ENCODE data around the gene ZNF343. TPM values are rescaled to one million over a fixed set of nuclear protein-coding genes. Genes with fewer than 3 reads are reported as not detected.
"Not testable (repeated sequence)": the region's sequence is repeated elsewhere in the genome, so short reads cannot be mapped to it uniquely, and the experiment has no call there.

ZNF343 gene
- polyA plus RNA-seq, 1 of the 3 experiments (the other 2 are of a cell fraction) = 11.0 TPM

- TF ChIP-seq REST (IDR thresholded peaks at IDR 0.05; ENCODE audit: low read depth, low read length) = no peak
- no peak for TF ChIP-seq TCF12 (IDR thresholded peaks at IDR 0.05)
- TF ChIP-seq NRF1 (IDR thresholded peaks at IDR 0.05; ENCODE audit: low read depth, low read length) = no peak
Measured at GRCh38 chr20:2533118-2533517, 24.4 kb upstream of the ZNF343 start (continued).

- Histone ChIP-seq H3K27ac (ENCODE audit: low read depth in 2 of 2, low read length in 1 of 2) (no peak overlapping the region), H3K27me3 (ENCODE audit: insufficient read depth) (no peaks in the 10 kb centered on the region), H3K4me2 (no peak overlapping the region), H2AFZ (ENCODE audit: low read depth) (no peak overlapping the region), H3K4me3 (ENCODE audit: low read depth in 2 of 2, low read length in 1 of 2) (no peak overlapping the region), H3K9me3 (no peaks in the 10 kb centered on the region), H3K9me2 (no peaks in the 10 kb centered on the region), H3F3A (replicated peaks; ENCODE audit: insufficient read depth) (no peaks in the 10 kb centered on the region), H3K4me1 (ENCODE audit: control insufficient read depth in 1 of 2, insufficient read depth in 2 of 2, low read depth in 1 of 2, low read length in 1 of 2) (peaks cover 0 to 5% of the 10 kb centered on the region in 2 experiments; a peak in 1 of 4 replicates), H3K9ac (no peak overlapping the region), H3K79me2 (ENCODE audit: insufficient read depth) (no peaks in the 10 kb centered on the region), H4K20me1 (ENCODE audit: insufficient read depth) (no peaks in the 10 kb centered on the region), H3K36me3 (replicated peaks in 1 of 2; ENCODE audit: control insufficient read depth in 1 of 2, insufficient read depth in 2 of 2, low read length in 1 of 2) (no peaks in the 10 kb centered on the region)
- WGBS (ENCODE audit: low lambda C conversion rate) = 83% methylated on average over 10 of the region's 10 CpGs
- ChIA-PET POLR2A (no interaction called here), CTCF (interaction anchor here (1.1 to 5.0 kb wide), 2 partner anchors 8 to 11 kb away, joined by 3 to 23 read pairs; no protein-coding TSS in a partner anchor)
- no peak for DNase-seq
- no peak for TF ChIP-seq ZBTB33 (IDR thresholded peaks at IDR 0.05; ENCODE audit: borderline replicate concordance, low read depth)
Measured at GRCh38 chr20:2528671-2529271, 20.1 kb upstream of the ZNF343 start.

- Histone ChIP-seq H3K79me2 (ENCODE audit: insufficient read depth) (no peaks in the 10 kb centered on the region), H4K20me1 (ENCODE audit: insufficient read depth) (no peaks in the 10 kb centered on the region), H3K27me3 (ENCODE audit: insufficient read depth) (no peaks in the 10 kb centered on the region), H3K9ac (no peak overlapping the region), H3K9me3 (no peaks in the 10 kb centered on the region), H3K36me3 (replicated peaks in 1 of 2; ENCODE audit: control insufficient read depth in 1 of 2, insufficient read depth in 2 of 2, low read length in 1 of 2) (no peaks in the 10 kb centered on the region), H3K4me2 (no peak overlapping the region), H3K9me2 (no peaks in the 10 kb centered on the region), H3K4me3 (ENCODE audit: low read depth in 2 of 2, low read length in 1 of 2) (no peak overlapping the region), H3K27ac (ENCODE audit: low read depth in 2 of 2, low read length in 1 of 2) (no peak overlapping the region), H2AFZ (ENCODE audit: low read depth) (no peak overlapping the region), H3F3A (replicated peaks; ENCODE audit: insufficient read depth) (no peaks in the 10 kb centered on the region), H3K4me1 (ENCODE audit: control insufficient read depth in 1 of 2, insufficient read depth in 2 of 2, low read depth in 1 of 2, low read length in 1 of 2) (peaks cover 0 to 5% of the 10 kb centered on the region in 2 experiments; a peak in 1 of 4 replicates)
- TF ChIP-seq POLR2AphosphoS5 (IDR thresholded peaks at IDR 0.05; ENCODE audit: low read depth, low read length) = no peak
- no peak for TF ChIP-seq PBX3 (IDR thresholded peaks at IDR 0.05)
- no peak for TF ChIP-seq CTCF (IDR thresholded peaks at IDR 0.05)
- DNase-seq = no peak
- CTCF ChIA-PET = interaction anchor here (0.7 kb wide), 1 partner anchor 119 kb away, joined by 4 read pairs; no protein-coding TSS in a partner anchor
- POLR2A ChIA-PET = no interaction called here
- WGBS (ENCODE audit: low lambda C conversion rate) = 82% methylated on average over 6 of the region's 6 CpGs
Measured at GRCh38 chr20:2527762-2528161, 19.0 kb upstream of the ZNF343 start.

- 96% methylated on average over 5 of the region's 5 CpGs for WGBS (ENCODE audit: low lambda C conversion rate)
- not testable (repeated sequence) for H3K4me1 ChIP-seq (ENCODE audit: control insufficient read depth in 1 of 2, insufficient read depth in 2 of 2, low read depth in 1 of 2, low read length in 1 of 2); H3K9me2 ChIP-seq; H3K9me3 ChIP-seq; DNase-seq; H3K9ac ChIP-seq; H3K4me2 ChIP-seq; H3K27me3 ChIP-seq (ENCODE audit: insufficient read depth); H4K20me1 ChIP-seq (ENCODE audit: insufficient read depth); H3K27ac ChIP-seq (ENCODE audit: low read depth in 2 of 2, low read length in 1 of 2); H3F3A ChIP-seq (replicated peaks; ENCODE audit: insufficient read depth); H2AFZ ChIP-seq (ENCODE audit: low read depth); H3K4me3 ChIP-seq (ENCODE audit: low read depth in 2 of 2, low read length in 1 of 2); H3K36me3 ChIP-seq (replicated peaks in 1 of 2; ENCODE audit: control insufficient read depth in 1 of 2, insufficient read depth in 2 of 2, low read length in 1 of 2); H3K79me2 ChIP-seq (ENCODE audit: insufficient read depth)
- POLR2A ChIA-PET = interaction anchor here (0.5 to 0.6 kb wide), 2 partner anchors 18 to 490 kb away, joined by 3 to 4 read pairs; no protein-coding TSS in a partner anchor
- CTCF ChIA-PET = interaction anchor here (0.7 to 0.8 kb wide), 2 partner anchors 15 to 121 kb away, joined by 3 to 4 read pairs; no protein-coding TSS in a partner anchor
Measured at GRCh38 chr20:2526218-2526583, 17.5 kb upstream of the ZNF343 start.

Measured in SK-N-SH (cell line).